ENCODE results near the gene PIP5K1C.
"Not testable (repeated sequence)": the region's sequence is repeated elsewhere in the genome, so short reads cannot be mapped to it uniquely, and the experiment has no call there.

The PIP5K1C gene

DNA sequence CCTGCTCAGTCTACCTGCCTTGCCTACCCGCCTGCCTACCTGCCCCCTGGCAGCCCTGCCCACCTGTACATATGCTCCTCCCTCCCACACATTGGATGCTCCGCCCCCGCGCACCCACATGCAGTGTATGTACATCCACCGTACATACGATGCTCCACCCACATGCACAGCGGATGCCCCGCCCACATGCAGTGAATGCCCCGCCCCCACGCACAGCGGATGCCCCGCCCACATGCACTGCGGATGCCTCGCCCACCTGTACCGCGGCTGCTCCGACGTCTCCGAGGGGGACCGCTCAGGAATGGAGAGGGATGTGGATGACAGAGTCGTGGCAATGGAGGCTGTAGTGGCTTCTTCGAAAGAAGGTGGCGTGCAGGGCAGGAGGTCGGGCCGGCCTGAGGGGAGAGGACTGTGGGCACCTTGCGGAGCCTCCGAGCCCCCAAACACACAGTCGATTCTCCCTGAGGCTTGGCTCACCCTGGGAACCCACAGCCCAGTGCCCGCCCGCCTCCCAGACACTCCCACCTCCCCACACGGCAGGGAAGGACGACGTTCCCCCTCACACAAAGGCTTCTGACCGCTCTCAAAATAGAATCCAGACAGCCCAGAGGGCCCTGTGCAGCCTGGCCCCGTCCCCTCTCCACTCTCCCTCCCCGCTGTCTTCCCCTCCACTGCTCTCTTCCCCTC, 57.1 kb downstream of the PIP5K1C start:
- no peak for DNase-seq

DNA sequence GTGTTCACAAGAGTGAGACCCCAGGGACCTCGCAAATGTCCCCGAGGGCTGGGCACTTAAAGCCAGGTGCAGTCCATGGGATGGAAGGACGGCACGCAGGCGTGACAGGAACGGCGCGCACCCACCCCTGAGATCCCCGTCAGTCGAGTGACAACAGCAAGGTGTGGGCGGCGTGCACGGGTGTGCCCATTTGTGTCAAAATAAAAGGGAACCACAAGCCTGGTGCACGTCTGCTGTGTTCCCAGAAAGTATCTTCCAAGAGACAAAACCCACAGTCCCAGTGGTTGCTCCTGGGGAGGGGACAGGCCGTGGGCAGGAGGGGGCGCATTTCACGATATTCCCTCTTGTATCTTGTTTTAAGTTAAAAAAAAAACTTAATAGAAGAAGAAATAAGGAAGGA, 58.0 kb downstream of the PIP5K1C start:
- no peak for DNase-seq

DNA sequence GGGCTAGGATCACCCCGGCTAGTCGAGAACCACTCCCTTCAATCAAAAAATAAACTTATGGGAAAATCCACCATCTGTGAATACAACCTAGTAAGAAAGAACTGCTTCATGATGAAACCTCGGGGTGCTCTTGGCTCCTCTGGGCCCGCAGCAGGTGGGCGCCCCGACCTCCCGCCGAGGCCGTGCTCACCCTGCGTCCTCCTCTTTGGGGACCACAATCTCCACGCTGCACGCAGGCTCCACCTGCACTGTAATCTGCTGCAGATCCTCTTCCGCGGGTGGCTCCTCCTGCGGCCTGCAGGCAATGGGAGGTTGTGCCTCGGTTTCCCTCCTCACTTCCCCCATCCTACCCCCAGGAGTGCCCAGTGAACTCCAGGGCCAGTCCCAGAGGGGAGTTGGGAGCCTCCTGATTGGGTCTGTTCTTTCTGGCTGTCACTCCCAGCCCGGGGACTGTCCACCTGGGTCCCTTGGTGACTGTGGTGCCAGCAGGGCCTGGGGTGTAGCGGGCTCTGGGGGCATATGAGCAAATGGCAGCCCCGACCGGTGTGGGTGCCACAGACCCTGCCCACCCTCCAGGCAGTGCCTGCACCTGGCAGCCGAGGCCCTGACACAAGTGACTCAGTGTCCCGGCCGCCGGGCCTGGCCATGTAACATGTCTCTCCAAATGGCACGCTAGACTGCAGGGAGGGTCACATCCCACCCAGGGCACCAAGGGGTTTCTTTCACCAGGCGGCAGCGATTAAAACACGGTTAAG, 58.6 kb downstream of the PIP5K1C start:
- DNase-seq = no peak

DNA sequence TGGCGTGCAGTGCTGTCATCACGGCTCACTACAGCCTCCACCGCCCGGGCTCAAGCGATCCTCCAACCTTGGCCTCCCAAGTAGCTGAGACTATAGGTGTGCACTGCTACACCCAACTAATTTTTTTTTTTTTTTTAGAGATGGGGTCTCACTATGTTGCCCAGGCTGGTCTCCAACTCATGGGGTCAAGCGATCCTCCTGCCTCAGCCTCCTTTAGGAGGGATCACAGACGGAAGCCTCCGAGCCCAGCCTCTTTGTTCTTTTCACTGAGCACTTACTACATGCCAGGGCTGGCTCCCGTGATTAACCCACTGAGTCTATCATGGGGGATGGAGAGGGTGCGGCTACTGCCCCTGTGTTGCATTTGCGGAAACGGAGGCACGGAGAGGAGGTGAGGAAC, 60.8 kb downstream of the PIP5K1C start:
- no peak for DNase-seq

DNA sequence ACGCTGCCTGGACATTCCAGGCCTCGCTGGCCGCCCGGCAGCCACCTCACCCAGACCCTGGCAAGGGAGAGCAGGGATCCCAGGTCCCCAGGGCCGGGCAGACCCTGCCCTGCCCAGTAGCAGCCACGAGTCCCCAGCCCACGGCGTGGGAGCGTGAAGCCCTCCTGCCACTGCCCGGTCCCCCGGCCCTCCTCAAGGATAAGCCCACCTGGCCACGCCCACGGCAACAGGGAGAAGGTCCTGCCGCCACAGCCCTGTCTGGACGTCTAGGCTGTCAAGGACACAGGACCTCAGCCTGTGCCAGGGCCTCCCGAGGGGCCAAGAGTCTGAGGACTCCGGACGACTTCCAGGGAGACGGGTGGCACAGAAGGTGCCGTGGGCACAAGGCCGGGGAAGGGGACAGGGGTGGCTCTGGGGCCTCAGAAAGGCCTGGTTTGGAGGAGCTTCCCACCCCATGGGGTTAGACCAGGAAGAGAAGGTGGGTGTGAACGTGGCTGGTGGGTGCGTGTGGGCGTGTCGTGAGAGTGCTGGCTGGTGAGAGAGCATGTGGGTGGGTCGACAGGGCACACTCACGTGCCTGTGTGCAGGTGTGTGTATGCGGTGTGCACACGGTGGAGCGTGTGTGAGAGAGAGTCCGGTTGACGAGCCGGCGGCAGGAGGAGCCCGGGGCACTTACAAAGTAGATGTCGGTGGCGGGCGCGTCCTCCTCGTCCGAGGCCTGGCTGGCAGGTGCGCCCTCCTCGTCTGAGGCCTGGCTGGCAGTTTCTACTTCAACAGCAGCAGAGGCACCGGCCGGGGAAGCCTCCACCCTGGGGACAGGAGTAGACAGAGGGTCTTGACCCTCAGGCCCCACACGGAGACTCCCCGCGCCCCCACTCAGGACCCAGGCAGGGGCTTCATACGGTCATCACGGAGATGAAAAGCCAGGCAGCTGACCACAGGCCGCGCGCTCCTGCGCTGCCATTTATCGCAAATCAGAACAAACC, 61.8 kb downstream of the PIP5K1C start:
- no peak for DNase-seq

DNA sequence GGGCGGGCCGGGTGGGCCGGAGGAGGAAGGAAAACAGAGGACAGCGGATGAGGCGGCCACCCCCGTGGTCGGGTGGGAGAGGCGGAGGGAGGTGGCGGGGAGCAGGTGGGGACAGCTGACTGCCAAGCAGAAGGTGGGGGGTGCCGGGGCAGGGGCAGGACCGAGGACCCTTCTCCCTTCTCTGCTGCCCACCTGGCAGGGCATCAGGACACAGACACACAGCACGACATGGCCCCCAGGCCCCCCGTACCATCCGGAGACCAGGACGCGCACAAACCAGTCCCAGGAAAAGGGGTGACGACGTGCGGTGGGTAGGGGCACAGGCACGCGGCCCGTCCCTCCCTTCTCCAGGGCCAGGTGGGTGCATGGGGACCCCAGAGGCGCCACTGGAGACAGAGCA, 62.6 kb downstream of the PIP5K1C start:
- no peak for DNase-seq

DNA sequence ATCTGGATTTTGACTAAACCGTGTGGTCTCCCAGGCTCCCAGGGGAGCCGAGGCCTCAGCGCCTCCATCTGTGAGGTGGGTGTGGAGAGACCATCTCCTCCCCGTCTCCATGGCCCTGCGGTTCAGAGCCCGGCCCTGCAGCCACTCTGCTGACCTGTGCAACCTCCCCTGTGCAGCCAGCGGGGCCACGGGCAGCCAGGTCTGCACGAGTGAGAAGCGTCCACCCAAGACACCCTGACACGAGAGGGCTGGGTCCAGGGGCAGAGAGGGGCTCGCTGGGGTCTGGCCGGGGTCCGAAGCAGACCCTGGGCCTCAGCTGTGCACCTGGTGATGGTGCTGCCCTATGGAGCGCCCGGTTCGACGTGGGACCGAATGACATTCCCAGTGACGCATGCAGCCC, 63.3 kb downstream of the PIP5K1C start:
- DNase-seq = no peak

DNA sequence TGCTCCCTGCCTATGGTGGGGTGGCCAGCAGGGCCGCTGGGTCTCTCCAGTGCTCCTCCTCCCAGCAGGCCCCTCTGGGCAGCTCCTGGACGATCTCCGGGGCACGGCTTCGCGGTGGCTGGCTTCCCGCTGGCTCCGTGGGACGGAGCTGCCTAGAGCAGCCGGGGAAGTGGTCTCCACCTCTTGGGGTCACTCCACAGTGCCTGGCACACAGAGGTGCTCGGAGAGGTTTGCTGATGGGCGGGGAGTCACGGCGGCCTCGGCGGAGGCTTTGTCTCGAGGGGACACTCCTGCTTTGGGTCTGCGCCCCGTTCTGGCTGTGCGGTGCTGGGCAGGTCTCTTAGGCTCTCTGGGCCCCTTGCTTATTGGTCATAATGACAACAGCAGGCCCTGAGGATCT, 63.8 kb downstream of the PIP5K1C start:
- DNase-seq = no peak

DNA sequence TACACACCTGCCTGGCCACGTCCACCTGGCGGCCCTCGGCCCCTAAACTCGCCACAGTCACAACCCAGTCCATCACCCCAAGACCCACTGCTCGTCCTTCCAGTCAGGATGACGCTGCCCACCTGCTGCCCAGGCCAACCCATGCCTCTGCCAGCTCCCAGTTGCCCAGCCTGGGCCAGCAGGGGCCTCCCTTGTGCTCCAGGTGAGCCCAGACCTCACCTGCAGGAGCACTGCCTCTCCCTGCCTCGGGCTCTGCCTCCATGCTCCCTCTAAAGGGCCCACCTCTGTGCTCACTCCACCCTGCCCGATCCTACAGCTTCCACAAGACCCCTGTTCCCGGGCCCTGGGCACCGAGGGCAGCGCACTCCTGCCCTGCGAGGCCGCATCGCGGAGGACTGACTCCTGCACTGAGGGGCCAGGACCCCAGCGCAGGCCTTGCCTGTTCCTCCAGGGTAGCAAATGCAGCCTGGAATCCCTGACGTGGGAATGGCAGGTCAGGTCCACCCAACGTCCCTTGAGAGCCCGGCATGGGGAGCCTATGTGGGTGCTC, 65.7 kb downstream of the PIP5K1C start:
- DNase-seq = no peak

DNA sequence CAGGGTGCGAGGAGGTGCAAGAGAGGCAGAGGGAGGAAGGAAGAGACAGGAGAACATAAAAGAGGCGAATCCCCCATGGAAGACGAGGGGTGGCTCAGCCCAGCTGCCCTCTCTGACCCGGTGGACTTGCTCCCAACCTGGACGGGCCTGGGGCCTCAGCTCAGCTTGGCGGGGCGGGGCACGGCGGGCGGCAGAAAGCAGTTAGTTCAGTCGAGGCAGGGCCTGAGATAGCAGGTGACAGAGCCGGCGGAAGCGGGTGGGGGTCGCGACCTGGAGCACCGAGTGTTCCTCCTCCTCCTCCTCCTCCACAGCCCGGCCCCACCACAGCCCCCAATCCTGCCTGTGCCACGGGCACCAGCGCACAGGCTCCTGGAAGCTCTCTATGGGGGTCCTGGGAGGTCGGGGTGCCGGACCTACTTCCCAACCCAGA, 66.7 kb downstream of the PIP5K1C start:
- DNase-seq = no peak

DNA sequence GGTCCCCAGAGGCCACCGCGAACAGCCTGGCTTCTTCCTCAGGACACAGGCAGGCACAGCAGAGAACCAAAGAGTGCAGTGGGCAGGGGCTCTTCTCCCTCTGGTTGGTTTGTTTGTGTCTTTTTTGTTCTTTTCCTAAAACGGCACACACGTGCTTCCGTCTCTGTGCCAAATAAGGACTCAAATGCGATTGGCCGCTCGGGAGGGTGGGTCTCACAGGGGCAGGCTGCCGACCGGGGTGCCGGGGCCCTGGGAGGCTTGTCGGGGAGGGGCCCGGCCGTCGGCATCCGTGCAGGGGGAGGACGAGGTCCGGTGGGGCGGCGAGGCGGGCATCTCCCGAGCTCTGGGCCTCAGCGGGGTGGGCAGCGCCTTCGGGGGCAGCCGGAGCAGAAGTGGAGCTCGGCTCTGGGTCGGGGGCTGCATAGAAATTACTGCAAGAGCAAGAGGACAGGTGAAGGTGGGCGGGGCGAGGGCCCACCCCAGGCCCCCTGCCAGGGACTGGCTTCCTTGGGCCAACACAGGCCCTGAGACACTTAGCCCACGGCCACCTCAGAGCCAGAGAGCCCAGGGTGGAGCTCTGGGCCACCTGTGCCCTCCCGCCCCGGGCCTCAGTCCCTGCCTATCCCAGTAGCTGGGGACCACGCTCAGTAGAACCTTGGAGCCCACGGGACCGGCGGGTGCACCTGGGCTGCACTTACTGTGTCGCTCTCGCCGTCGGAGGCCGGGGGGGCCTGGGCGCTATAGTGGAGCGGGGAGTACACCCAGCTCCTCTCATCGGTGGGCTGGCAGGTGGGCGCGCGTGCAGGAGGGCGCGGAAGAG, 67.3 kb downstream of the PIP5K1C start:
- no peak for DNase-seq

DNA sequence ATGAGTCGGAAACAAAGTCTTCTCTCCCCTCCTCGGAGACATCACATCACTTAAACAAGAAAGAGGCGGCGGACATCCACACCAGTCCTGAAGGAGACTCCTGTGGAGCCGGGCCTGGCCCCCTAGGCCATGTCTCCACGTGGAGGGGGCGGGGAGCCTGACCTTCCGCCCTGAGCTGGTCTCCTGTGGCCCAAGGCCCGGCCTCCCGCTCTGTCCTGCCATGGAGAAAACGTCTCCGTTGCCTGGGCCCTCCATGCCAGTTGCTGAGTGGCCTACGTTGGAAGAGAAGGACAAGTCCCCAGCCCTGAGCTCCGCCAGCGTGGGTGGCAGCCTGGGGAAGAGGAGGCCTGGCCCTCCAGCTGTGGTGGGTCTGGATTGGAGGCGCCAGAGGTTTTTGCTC, 68.2 kb downstream of the PIP5K1C start:
- no peak for DNase-seq

DNA sequence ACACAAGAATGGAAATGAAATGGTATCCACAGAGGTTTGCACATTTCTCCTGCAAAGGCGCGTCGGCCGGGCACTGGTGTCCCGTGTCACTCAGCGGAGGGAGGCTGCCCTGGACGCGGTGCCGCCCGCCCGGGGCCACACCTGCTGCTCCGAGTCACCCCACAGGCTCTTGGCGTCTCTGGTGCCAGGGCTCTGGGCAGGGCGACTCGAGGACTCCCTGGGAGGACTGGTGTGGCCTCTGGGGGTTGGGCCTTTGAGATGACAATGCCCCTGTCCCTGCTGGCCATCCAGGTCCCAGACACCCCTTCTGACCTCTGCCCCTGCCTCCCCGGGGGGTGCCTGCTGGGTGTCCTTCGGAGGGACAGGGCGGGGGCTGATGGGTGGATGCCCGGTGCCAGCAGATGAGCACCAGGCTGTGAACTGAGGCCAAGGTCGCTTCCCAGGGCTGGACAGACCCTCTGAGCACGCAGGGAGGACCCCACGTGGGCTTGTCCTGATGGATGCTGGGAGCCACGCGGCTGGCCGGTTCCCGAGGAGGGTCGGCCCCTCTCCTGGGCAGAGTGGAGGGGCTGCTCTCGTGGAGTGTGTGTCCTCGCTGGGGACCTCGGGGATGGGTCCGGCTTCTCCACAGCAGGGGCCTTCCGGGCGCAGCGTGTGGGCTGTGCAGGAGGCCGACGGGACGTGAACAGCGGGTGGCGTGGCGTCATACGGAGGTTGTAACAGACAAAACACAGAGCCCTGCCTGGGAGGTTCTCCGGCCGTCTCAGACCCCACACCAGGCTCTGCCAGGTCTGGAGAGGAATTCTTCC, 69.0 kb downstream of the PIP5K1C start:
- DNase-seq = no peak

DNA sequence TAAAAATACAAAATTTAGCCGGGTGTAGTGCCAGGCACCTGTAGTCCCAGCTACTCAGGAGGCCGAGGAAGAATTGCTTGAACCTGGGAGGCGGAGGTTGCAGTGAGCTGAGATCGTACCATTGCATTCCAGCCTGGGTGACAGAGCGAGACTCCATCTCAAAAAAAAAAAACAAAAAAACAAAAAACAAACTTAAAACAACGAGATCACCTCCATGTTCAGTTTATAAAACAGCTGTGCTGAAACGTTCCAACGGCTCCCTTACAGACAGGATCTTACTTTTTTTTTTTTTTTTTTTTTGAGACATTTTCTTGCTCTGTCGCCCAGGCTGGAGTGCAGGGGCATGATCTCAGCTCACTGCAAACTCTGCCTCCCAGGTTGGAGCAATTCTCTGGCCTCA, 71.5 kb downstream of the PIP5K1C start:
- DNase-seq = not testable (repeated sequence)

DNA sequence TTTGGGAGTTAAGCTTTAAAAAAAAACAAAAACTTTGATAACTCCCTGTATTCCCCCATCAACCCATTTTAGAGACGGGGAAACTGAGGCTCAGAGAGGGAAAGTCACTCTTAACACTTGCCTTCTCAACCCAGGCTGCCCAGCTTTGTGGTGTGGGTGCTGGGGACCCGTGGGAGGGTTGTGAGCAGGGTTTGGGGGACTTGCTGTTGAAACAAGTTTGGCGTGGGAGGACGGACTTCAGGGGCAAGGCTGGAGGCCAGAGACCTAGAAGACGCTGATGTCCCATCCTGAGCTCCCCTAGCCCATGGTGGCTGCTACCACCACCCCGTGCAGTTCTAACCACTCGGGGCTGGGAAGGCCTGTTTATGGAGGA, 72.9 kb downstream of the PIP5K1C start:
- DNase-seq = no peak

DNA sequence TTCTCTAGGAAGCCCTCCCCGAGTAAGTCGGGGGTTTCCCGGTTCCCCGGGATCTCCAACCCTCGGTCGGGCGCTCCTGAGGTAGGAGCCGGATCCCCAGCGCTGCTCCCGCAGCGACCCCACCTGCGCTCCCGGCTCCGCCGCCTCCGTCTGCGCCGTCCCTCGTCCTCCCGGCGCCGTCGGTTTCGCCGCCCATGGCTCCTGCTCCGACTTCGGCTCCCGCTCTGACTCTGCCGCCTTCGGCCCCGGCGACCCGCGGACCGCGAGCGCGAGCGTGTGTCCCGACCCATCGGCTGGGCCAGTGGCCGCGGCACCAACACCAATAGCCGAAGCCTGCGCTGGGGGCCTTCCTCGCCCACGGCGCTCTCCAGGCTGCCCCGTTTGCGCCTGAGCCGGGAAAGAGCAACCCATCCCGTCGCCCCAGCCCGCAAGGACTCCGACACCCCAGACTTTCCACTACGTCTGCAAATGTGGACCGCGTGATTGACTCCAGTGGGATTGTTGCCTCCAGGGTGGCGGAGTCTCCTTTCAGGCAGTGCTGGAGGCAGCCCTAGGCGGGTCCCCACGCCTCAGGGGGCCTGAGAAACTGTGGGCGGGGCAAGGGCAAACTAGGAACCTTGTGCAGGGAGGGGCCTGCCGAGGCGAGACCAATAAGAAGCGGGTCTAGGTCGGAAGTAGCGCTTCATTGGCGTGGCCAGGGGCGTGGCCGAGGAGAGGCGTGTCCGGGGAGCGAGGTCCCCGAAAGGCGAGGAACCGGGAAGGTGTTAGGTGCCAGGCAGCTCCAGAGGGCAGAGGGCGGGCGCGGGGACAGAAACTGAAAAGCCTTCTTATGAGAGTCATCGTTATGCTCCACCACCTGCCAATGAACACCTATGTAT, 73.6 kb downstream of the PIP5K1C start, which contains the start of gene CACTIN:
Gene CACTIN, minus strand, starts transcription at position 318 of the 878 bp plus-strand sequence. Its CDS starts 28 bp downstream, at position 290.
- peak; percentile 76 for DNase-seq

DNA sequence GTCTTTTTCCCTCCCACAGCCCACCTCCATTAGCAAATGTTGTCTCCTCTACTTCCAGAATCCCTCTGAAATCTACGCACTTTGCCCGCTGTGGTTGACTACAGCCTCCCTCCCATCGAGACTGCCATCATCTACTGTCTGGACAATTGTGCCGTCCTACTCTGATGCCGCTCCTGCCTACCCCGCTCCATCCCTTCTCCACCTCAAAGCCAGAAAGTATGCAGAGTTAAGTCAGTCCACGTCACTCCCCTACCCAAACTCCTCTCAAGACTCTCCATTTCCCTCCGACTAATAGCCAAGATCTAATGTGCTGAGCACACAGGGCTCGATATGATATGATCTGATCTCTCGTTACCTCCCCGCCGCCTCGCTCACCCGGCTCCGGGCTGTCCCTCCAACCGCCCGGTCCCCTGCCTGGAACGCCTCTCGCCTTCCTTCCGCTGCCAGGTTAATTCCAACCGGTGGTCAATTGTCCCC, 74.2 kb downstream of the PIP5K1C start:
- DNase-seq = no peak

DNA sequence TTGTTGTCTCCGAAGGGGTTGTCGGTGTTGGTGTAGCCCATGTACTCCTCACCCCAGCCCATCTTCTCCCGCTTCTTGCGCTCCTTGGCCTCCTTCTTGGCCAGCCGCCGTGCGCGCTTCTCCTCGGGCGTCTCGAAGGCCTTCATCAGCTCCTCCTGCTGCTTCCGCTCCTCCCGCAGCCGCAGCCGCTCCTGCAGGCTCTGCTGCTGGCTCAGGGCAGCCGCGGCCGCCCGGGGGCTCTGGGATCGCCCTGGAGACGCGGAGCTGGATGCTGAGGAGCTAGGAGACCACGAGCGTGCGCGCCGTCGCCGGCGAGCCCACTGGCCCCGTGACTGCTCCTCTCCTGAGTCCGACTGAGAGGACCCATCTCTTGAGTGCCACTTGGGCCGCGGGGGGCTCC, 76.6 kb downstream of the PIP5K1C start:
- DNase-seq = no peak

DNA sequence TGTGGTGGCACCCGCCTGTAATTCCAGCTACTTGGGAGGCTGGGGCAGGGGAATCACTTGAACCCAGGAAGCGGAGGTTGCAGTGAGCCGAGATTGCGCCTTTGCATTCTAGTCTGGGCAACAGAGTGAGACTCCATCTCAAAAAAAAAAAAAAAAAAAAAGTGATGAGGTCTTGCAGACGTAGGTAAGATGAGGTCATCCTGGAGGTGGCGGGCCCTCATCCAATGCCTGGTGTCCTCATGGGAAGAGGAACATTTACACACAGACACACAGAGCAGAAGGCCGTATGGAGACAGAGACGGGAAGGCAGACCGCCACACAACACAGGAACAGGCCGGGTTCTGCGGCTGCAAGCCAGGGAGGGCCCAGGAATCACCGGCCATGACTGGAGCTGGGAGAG, 78.0 kb downstream of the PIP5K1C start:
- no peak for DNase-seq

DNA sequence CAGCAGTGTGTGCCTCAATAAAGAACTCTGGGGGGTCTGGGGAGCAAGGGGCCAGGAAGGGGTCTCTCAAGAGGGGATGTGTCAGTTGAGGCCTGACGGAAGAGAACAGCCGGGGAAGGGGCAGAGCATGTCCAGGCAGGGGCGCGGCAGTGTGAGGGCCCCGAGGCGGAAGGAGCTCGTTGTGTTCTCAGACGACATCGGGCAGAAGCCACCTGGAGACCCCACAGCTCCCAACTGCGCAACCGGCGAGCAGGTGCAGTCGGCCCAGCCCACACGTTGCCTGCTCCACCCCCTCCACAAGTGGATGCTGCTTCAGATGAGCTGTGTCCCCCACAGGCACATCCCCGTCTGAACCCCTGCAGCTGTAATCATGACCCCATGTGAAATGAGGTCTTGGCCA, 78.6 kb downstream of the PIP5K1C start:
- DNase-seq = no peak

All from NCI-H748 treated with DMSO at 0.1 percent for 48 hours (cell line).